Fibroblast of villous mesenchyme (primary cell): Measurements from ENCODE around the gene GRB7. TPM values are rescaled to one million over a fixed set of nuclear protein-coding genes. Genes with fewer than 3 reads are reported as not detected.
A peak's percentile ranks its signal among the peaks of the same experiment; 100 is the strongest.

Source experiments
- DNase-seq: peaks from one replicate; pipeline ENCODE4 v3.0.0-alpha.2; 2010; ENCODE audit warnings: low read depth
- H3K4me3 ChIP-seq: 2 replicates; pipeline ENCODE4 v1.5.1; 2011; ENCODE audit warnings: low read depth, mild to moderate bottlenecking, low read length
- total RNA-seq: library from RNA; depleted of rRNA; stranded (reverse); fragments of >200 nt; gene quantifications from 2 replicates; pipeline ENCODE4 v1.2.3, GENCODE V29; 2012
- TF ChIP-seq, protein P1 (sequence below): IDR thresholded peaks from 2 replicates; pipeline ENCODE4 v1.5.1; 2012; ENCODE audit warnings: low read depth, mild to moderate bottlenecking, low read length; ENCODE audit not compliant: insufficient read depth

Gene GRB7
- 0.97 and 1.3 TPM in 2 replicates for total RNA-seq

DNA sequence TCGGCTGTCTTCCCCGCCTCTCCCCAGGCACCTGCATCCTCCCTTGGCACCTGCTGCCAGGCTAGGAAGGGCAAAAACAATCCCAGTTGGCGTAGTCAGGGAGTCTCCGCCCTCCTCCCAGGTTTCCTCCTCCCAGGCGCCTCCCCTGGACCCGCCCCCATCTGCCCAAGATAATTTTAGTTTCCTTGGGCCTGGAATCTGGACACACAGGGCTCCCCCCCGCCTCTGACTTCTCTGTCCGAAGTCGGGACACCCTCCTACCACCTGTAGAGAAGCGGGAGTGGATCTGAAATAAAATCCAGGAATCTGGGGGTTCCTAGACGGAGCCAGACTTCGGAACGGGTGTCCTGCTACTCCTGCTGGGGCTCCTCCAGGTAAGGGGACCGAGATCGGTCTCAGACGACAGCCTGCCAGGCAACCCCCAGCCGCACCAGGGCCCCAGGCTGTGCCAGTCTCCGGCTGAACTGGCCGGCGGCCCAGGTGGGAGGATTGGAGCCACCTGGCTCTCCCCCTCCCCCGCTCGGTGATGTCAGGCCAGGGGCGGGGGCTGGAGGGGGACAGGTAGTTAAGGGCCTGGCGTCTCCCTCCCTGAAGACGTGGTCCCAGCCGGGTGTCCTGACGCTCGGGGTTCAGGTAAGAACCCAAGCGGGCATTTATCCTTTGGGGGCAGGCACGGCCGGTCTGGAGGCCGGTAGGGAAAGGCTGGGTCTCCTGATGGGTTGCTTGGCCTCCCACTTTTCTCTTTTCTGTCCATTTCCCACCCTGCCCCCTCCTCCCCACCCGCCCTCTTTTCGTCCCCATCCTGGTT is at the start of gene GRB7:
TSS of gene GRB7 (plus strand) at position 179 of the 808 bp plus-strand sequence. CDS start 4,364 bp downstream, outside the sequence.
- TF ChIP-seq, protein P1, sequence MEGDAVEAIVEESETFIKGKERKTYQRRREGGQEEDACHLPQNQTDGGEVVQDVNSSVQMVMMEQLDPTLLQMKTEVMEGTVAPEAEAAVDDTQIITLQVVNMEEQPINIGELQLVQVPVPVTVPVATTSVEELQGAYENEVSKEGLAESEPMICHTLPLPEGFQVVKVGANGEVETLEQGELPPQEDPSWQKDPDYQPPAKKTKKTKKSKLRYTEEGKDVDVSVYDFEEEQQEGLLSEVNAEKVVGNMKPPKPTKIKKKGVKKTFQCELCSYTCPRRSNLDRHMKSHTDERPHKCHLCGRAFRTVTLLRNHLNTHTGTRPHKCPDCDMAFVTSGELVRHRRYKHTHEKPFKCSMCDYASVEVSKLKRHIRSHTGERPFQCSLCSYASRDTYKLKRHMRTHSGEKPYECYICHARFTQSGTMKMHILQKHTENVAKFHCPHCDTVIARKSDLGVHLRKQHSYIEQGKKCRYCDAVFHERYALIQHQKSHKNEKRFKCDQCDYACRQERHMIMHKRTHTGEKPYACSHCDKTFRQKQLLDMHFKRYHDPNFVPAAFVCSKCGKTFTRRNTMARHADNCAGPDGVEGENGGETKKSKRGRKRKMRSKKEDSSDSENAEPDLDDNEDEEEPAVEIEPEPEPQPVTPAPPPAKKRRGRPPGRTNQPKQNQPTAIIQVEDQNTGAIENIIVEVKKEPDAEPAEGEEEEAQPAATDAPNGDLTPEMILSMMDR = no peak
- peak within 1 kb of the TSS; percentile 35 for H3K4me3 ChIP-seq
- DNase-seq = no peak

DNA sequence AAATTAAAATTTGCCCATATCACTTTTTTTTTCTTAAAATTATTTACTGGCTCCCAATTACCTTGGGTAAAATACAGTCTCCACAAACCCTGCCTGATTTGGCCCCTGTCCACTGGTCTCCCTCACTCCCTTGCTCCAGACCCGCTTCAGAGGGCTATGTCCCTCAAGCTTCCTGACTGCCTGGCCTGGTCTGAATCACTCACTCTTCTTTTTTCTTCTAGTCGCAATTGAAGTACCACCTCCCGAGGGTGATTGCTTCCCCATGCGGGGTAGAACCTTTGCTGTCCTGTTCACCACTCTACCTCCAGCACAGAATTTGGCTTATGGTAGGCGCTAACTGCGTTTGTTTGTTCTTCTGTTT is 49.3 kb upstream of the GRB7 start:
- TF ChIP-seq, protein P1 = no peak

DNA sequence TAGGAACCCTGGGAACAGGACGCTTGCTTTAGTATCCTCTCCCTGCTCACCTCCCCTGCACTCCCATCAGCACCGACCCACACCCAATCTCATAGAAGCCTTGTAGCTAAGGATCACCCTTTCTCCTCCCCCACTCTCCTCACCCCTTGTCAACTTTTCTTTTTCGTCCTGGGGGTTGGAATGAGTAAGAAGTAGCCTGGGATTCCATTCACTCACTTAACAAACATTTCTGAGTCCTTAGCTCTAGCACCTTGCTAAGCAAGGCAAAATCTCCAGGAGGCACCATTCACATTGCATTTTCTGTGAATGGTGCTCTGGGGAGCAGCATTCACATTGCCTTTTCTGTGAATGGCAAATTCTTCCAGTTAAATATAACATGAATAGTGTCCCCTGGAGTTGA is 48.8 kb upstream of the GRB7 start:
- TF ChIP-seq, protein P1 = no peak
- DNase-seq = no peak
- peak overlapping the region; percentile 87 for H3K4me3 ChIP-seq

More for the DNA sequence above, 49.3 kb upstream of the GRB7 start:
- DNase-seq = no peak
- H3K4me3 ChIP-seq = peak overlapping the region; percentile 87

DNA sequence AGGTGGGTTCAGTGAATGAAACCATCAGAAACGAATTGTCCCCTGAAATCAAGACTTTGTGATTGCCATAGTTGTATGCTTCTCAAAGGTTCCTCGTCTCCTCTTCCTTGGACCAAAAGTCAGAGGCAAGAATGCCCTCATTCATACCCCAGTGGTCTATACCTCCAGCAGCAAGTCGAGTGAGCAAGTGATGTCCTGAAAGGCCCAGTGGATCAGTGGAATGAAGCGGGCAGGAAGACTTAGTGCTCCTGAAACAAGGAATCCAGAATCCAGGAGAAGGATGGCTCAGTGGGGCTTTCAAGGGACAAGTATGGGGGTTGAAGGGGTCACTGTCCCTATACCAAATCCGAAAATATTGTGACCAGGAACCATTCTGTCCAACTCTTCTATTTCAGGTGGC is 43.1 kb upstream of the GRB7 start:
- TF ChIP-seq, protein P1 = no peak
- no peak for DNase-seq
- no peak overlapping the region for H3K4me3 ChIP-seq

DNA sequence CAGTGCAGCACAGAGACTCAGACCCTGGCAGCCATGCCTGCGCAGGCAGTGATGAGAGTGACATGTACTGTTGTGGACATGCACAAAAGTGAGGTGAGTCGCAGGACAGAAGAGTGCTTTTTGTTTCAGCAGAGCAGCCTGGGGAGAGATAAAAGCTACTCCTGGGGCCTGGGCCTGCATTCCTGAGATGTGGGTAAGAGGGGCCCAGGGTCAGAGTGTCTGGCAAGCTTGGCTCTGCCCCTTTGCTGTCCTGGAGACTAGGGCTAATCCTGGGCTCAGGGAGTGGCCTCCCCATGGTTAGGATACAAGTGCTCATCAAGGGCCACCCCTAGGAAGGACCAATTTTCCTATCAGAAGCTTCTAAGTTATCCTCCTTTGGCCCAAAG is 42.7 kb upstream of the GRB7 start:
- no peak overlapping the region for H3K4me3 ChIP-seq
- TF ChIP-seq, protein P1 = no peak
- DNase-seq = no peak

DNA sequence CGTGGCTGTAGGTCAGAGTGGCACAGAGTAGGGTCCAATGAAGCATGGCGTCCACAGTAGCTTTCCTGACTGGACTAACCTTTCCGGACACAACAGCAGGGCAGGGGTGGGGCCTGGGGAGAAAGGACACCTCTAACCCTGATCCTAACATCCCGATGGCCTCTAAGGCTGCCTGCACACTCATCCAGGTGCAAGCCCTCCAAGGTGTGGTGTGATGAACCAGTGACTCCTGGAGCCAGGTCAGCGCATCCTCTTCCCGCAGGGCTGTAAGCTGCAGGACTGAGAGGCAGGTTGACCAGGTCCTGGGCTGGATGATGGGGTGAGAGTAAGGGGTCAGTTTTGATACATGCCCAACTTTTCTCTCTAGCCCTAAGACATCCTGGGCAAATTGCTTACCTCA is 41.0 kb upstream of the GRB7 start:
- TF ChIP-seq, protein P1 = no peak
- no peak for DNase-seq
- no peak overlapping the region for H3K4me3 ChIP-seq
